ENCODE data around the gene ITPKC.

The ITPKC gene

DNA sequence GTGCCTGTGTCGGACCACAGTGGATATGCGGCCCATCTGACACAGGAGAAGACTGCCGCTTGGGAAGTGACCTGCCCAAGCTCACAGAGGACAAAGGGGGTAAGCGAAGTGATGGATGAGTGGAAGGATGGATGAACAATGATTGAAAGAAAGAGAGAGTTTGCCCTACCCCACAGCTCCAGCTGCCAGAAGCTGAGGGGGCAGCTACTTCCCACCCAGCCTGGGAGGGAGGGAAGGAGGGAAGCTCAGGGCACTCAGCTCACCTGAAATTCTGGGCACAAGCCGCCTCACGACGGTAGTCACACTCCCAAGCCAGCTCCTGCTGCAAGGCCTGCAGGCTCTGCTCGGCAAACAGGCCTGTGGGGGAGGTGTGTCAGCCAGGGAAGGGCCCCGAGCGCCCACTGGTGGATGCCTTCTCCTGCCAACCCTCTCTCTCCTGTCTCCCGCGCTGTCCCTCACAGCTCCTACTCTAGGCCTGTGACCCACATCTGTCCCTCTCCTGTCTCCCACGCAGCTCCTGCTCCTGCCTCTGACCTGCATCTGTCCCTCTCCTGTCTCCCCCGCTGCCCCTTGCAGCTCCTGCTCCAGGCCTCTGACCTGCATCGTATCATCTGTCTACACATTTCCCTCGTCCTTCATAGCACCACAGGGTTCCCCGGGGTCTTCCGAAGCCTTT, 14.4 kb upstream of the ITPKC start:
- H3K4me3 Mint-ChIP-seq: no peak overlapping the region
- peaks cover 6% of the 10 kb centered on the region for H3K36me3 Mint-ChIP-seq
- H3K9me3 Mint-ChIP-seq: no peaks in the 10 kb centered on the region
- no peak overlapping the region for H3K27ac Mint-ChIP-seq
- no peaks in the 10 kb centered on the region for H3K27me3 Mint-ChIP-seq
- no peaks in the 10 kb centered on the region for H3K4me1 Mint-ChIP-seq

DNA sequence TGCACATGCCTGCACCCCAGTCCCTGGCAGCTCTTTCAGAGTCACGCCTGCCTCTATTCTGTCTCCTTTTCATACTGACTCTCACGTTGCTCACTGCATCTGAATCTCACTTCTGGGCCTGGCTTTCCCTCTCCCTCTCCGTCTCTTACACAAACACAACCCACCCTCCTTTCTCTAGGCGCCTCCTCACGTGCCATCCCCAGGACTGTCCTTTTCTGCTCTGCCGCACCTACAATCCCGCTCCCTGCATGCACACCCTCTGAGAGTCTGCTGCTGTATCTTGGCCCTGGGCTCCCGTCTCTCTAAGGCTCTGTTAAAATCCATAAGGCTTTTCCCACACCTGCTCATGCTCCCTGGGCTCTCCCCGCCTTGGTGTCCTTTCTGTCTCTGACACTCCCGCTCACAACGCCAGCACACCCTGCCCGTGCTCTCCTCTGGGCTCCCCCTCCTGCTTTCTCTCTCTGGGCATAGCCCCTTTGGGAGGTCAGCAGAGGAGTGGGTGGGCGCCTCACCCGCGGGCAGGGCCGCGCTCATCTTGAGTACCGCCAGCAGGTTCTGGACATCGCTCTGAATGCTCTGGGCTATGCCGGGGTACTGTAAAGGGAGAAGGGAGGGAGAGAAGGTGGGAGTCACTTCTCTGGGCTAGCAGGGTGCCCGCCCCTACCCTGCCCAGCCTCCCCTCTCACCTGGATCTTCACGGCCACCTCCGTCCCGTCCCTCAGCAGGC, 13.7 kb upstream of the ITPKC start:
- H3K27me3 Mint-ChIP-seq: no peaks in the 10 kb centered on the region
- no peaks in the 10 kb centered on the region for H3K4me1 Mint-ChIP-seq
- H3K36me3 Mint-ChIP-seq: peaks cover 6% of the 10 kb centered on the region
- no peaks in the 10 kb centered on the region for H3K9me3 Mint-ChIP-seq
- no peak overlapping the region for H3K4me3 Mint-ChIP-seq
- H3K27ac Mint-ChIP-seq: no peak overlapping the region

DNA sequence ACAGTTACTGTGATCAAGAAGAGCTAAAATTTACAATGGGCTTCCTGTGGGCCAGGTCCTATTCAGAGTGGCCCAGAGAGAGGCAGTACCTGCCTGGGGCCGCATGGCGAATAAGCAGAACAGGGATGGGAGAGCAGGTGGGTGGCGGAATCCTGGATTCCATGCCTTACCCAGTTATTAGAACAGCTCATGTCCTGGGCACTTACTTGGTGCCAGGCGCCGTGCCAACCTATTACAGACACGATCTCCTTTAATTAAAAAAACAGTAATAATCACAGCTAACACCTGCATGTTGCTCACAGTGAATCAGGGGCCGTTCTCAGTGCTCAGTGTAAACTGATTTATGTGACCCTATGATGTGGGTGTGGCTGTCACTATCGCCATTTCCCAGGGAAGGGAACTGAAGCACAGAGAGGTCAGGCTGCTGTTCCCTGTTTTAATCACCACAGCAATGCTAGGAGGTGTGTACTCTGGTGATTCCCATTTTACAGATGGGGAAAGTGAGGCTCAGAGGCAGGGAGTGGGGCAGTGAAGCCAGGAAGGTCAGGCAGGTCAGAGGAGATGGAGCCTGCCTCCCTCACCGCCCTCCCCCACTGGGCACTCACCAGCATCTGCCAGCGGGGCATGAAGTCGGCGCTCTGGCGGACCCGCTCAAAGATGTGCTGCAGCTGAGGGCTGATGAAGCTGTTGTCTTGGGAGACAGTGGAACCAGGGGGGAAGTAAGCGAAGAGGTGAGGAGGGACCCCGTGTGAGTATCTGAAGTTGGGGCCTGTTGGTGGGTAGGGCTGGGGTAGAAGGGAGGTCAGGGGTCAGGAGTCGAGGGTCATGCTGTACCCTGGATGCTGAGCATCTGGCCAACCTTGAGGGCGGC, 12.2 kb upstream of the ITPKC start:
- H3K9me3 Mint-ChIP-seq: no peaks in the 10 kb centered on the region
- H3K27ac Mint-ChIP-seq: no peak overlapping the region
- H3K27me3 Mint-ChIP-seq: no peaks in the 10 kb centered on the region
- H3K36me3 Mint-ChIP-seq: peaks cover 12% of the 10 kb centered on the region
- H3K4me1 Mint-ChIP-seq: peaks cover 7% of the 10 kb centered on the region
- no peak overlapping the region for H3K4me3 Mint-ChIP-seq

DNA sequence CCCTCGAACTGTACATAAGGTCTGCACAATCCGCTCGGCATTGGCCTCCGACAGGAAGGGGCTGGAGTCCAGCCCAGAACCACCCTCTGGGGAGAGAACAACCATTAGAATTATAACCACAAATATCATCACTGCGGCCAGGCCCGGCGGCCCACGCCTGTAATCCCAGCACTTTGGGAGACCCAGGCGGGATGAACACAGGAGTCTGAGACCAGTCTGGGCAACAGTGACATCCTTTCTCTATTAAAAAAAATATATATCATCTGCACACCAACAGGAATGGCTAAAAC, 11.6 kb upstream of the ITPKC start:
- Mint-ChIP-seq H3K4me3 (no peak overlapping the region), H3K27ac (no peak overlapping the region), H3K9me3 (no peaks in the 10 kb centered on the region), H3K36me3 (peaks cover 12% of the 10 kb centered on the region), H3K4me1 (peaks cover 7% of the 10 kb centered on the region), H3K27me3 (no peaks in the 10 kb centered on the region)

DNA sequence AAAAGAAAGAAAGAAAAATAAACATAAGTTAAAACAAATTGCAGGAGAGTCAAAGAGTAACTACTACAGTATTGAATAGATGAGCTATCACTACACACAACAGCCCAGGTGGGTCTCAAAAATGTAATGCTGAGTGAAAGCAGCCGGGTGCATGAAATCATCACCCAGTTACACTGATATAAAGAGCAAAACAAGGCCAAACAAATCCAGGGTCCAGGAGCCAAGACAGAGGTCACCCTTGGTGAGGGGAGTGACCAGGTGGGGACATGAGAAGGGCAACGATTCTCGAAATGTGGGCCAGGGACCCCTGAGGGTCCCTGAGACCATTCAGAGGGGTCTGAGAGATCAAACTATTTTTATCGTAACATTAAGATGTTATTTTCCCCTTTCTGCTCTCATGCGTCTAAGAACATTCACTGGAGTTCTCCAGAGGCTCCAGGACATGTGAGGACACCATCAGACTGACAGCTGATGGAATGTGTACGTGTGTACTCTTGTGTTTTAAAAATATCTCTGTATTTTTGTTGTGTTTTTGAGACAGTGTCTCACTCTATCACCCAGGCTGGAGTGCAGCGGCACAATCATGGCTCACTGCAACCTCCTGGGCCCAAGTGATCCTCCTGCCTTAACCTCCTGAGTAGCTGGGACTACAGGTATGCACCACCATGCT, 10.8 kb upstream of the ITPKC start:
- Mint-ChIP-seq H3K4me3 (no peak overlapping the region), H3K9me3 (no peaks in the 10 kb centered on the region), H3K27ac (no peak overlapping the region), H3K36me3 (peaks cover 13% of the 10 kb centered on the region), H3K4me1 (peaks cover 8% of the 10 kb centered on the region), H3K27me3 (no peaks in the 10 kb centered on the region)

DNA sequence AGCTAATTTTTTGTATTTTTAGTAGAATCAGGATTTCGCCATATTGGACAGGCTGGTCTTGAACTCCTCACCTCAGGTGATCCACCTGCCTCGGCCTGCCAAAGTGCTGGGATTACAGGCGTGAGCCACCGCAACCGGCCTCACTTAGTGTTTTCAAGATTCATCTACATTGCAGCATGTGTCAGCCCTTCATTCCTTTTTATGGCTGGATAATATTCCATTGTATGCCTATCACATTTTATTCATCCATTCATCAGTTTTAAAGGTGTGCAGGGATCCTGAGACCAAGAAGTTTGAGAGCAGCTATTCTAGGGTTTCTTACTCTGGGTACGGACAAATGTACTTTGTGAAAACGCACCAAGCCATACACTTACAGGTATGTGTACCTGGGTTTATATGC, 9.3 kb upstream of the ITPKC start:
- H3K9me3 Mint-ChIP-seq: no peaks in the 10 kb centered on the region
- H3K36me3 Mint-ChIP-seq: peaks cover 15% of the 10 kb centered on the region
- no peak overlapping the region for H3K27ac Mint-ChIP-seq
- peaks cover 17% of the 10 kb centered on the region for H3K4me1 Mint-ChIP-seq
- no peak overlapping the region for H3K4me3 Mint-ChIP-seq
- H3K27me3 Mint-ChIP-seq: no peaks in the 10 kb centered on the region

DNA sequence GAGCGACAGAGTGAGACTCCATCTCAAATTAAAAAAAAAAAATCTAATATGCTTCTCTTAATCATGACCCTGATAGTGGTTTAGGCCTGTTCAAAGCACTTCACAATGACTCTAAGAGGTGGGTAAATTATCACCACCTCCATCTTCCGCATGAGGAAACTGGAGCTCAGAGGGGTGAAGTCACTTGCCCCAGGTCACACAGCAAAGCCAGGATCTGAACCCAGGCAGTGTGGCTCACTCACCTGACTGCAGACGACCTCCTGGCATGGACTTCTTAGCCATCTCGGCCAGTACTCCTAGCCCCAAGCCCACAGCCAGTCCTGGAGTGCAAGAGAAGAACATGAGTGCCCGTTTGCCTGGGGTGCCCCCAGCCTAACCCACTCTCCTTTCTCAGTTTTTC, 7.1 kb upstream of the ITPKC start:
- Mint-ChIP-seq H3K9me3 (no peaks in the 10 kb centered on the region), H3K27ac (no peak overlapping the region), H3K4me1 (peaks cover 28% of the 10 kb centered on the region), H3K36me3 (peaks cover 14% of the 10 kb centered on the region), H3K4me3 (no peak overlapping the region), H3K27me3 (no peaks in the 10 kb centered on the region)

DNA sequence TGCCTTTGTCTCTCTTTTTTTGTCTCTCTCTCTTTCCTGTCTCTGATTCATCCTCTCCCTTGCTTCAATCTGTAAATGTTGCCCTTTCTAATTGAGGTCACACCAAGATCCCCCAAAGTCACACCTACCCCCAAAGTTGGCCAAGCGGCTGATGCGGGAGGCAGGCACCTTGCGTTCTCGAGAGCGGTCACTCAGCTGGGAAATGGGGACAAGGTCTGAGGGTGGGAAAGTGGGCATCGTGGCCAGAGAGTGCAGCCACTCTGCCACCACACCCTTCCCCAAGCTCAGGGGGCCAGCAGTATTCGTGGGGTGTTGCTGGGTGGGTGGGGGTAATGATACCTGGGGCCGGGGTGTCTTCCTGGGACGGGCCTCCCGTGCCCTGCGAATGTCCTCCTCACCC, 3.0 kb upstream of the ITPKC start:
- no peaks in the 10 kb centered on the region for H3K27me3 Mint-ChIP-seq
- H3K4me1 Mint-ChIP-seq: peaks cover 51% of the 10 kb centered on the region
- peaks cover 12% of the 10 kb centered on the region for H3K36me3 Mint-ChIP-seq
- H3K9me3 Mint-ChIP-seq: no peaks in the 10 kb centered on the region
- no peak overlapping the region for H3K27ac Mint-ChIP-seq
- peak overlapping the region; percentile 61 for H3K4me3 Mint-ChIP-seq

DNA sequence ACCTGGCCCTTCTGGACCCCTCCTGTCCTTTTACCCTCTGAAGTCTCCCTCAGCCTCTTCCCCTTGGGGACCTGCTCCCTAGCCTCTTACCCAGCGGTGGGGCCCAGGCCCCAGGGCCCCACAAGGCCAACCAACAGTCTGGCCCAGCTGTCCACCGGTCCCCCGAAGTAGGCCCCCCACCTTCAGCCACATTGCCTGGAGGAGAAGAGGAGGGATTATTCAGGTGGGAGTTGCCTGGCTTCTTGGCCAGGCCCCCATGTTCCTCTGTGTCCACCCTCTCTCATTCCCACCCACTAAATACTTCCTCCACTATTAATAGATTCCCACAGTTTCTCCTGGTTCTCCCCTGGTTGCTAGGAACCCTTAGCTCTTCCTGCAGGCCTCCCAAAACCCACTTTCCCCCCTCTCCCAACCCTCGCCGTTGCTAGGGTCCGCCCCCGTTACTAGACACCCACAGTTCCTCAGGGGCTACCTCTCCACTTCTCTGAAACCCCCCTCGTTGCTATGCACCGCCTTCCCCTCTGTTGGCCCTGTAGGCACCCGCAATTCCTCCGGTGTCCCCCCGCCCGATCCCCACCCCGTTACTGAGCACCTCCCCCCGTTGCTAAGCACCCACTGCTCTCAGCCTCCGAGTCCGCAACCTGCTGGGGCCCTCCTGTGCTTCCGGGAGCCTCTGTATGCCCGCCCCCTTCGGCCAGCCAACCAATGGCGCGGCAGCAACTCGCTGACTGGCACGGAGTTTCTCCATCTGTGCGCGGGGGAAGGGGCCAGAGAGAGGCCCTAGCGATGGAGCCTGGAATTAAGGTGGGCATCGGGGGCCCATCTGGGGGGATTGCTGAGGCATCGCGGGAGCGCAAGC, 2.2 kb upstream of the ITPKC start:
- Mint-ChIP-seq H3K4me1 (peaks cover 54% of the 10 kb centered on the region), H3K4me3 (peak overlapping the region; percentile 86), H3K27me3 (no peaks in the 10 kb centered on the region), H3K27ac (peak overlapping the region; percentile 95), H3K9me3 (no peaks in the 10 kb centered on the region), H3K36me3 (peaks cover 7% of the 10 kb centered on the region)

DNA sequence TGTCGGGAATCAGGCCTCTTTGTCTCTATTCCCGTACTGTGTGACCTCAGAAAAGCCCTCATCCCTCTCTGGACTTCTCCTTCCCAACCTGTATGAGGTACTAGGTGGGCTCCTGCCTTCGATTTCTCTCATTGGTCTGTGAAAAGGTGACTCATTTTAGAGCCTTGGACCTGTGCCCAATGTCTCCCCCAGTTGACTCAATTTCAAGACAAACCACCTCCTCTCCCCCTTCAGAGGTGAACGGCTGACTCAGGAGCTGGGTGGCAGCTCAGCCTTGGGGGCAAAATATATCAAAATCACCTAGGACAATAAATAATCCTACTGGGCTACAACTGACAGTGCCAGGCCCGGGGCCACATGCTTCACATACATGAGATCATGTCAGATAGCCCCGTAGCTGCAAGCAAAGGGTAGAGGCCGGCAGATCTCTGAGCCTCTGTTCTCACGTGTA, 856 bp upstream of the ITPKC start:
- Mint-ChIP-seq H3K4me1 (peaks cover 66% of the 10 kb centered on the region), H3K27ac (peak overlapping the region; percentile 95), H3K27me3 (no peaks in the 10 kb centered on the region), H3K9me3 (no peaks in the 10 kb centered on the region), H3K4me3 (peak overlapping the region; percentile 86), H3K36me3 (peaks cover 12% of the 10 kb centered on the region)

DNA sequence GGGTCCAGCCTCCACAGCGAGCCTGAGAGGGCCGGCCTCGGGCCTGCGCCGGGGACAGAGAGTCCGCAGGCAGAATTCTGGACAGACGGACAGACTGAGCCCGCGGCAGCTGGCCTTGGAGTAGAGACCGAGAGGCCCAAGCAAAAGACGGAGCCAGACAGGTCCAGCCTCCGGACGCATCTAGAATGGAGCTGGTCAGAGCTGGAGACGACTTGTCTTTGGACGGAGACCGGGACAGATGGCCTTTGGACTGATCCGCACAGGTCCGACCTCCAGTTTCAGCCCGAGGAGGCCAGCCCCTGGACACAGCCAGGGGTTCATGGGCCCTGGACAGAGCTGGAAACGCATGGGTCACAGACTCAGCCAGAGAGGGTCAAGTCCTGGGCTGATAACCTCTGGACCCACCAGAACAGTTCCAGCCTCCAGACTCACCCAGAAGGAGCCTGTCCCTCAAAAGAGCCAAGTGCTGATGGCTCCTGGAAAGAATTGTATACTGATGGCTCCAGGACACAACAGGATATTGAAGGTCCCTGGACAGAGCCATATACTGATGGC, 490 bp downstream of the ITPKC start:
- Mint-ChIP-seq H3K4me1 (peaks cover 65% of the 10 kb centered on the region), H3K27ac (peak overlapping the region; percentile 17), H3K36me3 (peaks cover 7% of the 10 kb centered on the region), H3K27me3 (no peaks in the 10 kb centered on the region), H3K4me3 (peak overlapping the region; percentile 94), H3K9me3 (no peaks in the 10 kb centered on the region)

DNA sequence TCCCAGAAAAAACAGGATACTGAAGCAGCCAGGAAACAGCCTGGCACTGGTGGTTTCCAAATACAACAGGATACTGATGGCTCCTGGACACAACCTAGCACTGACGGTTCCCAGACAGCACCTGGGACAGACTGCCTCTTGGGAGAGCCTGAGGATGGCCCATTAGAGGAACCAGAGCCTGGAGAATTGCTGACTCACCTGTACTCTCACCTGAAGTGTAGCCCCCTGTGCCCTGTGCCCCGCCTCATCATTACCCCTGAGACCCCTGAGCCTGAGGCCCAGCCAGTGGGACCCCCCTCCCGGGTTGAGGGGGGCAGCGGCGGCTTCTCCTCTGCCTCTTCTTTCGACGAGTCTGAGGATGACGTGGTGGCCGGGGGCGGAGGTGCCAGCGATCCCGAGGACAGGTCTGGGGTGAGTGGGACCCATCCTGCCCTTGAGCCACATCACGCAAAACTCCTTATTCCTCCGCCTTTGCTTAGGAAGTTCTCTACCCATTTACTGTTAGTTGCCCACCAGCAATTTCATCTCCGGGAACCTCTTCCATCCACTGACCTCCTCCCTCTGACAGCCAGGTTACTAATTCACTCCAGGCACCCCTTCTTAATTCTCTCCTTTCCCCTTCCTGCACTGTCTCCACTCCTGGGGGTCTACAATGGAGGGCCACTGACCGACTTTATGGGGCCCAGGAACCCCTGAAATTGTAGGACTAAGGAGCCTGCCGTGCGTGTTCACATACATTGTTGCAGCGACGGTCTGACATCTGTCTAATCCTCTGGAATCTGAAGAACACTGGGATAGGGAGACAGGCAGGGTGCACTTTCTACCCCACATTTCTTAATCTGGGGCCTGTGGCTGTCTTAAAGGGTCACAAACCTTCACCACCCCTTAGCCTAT, 1.2 kb downstream of the ITPKC start:
- Mint-ChIP-seq H3K36me3 (peaks cover 7% of the 10 kb centered on the region), H3K27me3 (no peaks in the 10 kb centered on the region), H3K4me1 (peaks cover 66% of the 10 kb centered on the region), H3K27ac (peak overlapping the region; percentile 96), H3K4me3 (peak overlapping the region; percentile 94), H3K9me3 (no peaks in the 10 kb centered on the region)

DNA sequence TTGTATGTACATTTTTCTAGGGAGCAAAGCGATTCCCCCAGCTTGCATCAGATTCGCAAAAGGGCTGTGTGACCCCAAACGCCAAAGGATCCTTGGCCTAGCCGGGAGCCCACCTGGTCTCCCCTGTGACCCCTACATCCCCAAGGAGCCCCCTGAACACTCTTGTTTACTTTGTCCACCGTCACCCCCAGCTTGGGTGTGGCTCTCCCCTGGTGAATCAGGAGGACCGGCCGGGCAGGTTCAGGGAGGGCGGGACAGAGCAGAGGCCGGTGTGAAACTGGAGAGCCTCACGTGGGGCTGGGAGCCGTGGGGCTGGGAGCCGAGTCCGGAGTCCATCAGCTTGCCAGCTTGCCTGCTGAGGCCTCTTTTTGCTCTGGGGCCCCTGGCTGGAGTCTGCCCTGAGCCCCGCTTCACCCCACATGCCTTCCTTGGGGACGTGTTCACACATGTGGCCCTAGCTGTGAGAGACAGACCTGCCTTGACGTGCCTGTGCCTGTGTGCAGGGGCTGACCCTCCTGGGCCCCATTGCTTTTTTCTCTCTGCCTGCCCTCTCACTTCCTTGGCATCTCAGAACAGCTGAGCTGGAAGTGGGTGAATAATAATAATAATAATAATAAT, 2.0 kb downstream of the ITPKC start:
- H3K27ac Mint-ChIP-seq: no peak overlapping the region
- peaks cover 8% of the 10 kb centered on the region for H3K36me3 Mint-ChIP-seq
- no peaks in the 10 kb centered on the region for H3K27me3 Mint-ChIP-seq
- H3K9me3 Mint-ChIP-seq: no peaks in the 10 kb centered on the region
- H3K4me1 Mint-ChIP-seq: peaks cover 70% of the 10 kb centered on the region
- peak overlapping the region; percentile 94 for H3K4me3 Mint-ChIP-seq
